IMR-90 (cell line): ENCODE data around the gene UBLCP1. TPM values are rescaled to one million over a fixed set of nuclear protein-coding genes. Genes with fewer than 3 reads are reported as not detected.
"Not testable (repeated sequence)": the region's sequence is repeated elsewhere in the genome, so short reads cannot be mapped to it uniquely, and the experiment has no call there.

Experiments used
- ATAC-seq: fragments of 200-7000 bp; cut with Tn5 transposase; 2 replicates; pipeline ENCODE4 v1.9.1; 2020; ENCODE audit warnings: low read depth, mild to moderate bottlenecking, moderate library complexity
- BruUV-seq: library from RNA; stranded (reverse); fragments of 400-500 nt; replicated peaks from 2 replicates; lab custom pipeline; 2021; lab: Mats Ljungman, UMichigan
- CTCF ChIA-PET: fragments of 300-600 bp; formaldehyde crosslinking; extraction: SDS; loops from one replicate; lab custom pipeline; 2021; ENCODE audit warnings: antibody characterized with exemption; lab: Yijun Ruan, JAX
- POLR2A ChIA-PET: fragments of 300-600 bp; sonication (Branson Sonifier 250); formaldehyde crosslinking; loops from one replicate; lab custom pipeline; 2022; ENCODE audit warnings: antibody characterized with exemption; ENCODE audit not compliant: unreplicated experiment; lab: Charles Lee
- DNase-seq: peaks from one replicate; pipeline ENCODE4 v3.0.0; 2013
- H2AFZ ChIP-seq: replicated peaks from 2 replicates; pipeline ENCODE3; 2013; ENCODE audit warnings: low read length, mild to moderate bottlenecking; ENCODE audit not compliant: poor library complexity
- H2AK5ac ChIP-seq: 2 replicates; pipeline ENCODE4 v1.6.1; 2013; ENCODE audit warnings: low read depth, low read length, inconsistent platforms
- H2AK9ac ChIP-seq: replicated peaks from 2 replicates; pipeline ENCODE3; 2013; ENCODE audit warnings: mild to moderate bottlenecking, low read depth, low read length, moderate library complexity; ENCODE audit not compliant: poor library complexity
- H2BK120ac ChIP-seq: 2 replicates; pipeline ENCODE4 v1.6.1; 2013; ENCODE audit warnings: low read depth, low read length, inconsistent platforms
- H2BK15ac ChIP-seq: 3 replicates; pipeline ENCODE4 v1.6.1; 2013; ENCODE audit warnings: low read depth, low read length, inconsistent platforms
- H2BK20ac ChIP-seq: 2 replicates; pipeline ENCODE4 v1.6.1; 2013; ENCODE audit warnings: low read depth, mild to moderate bottlenecking, inconsistent platforms, low read length, moderate library complexity
- H2BK5ac ChIP-seq: 2 replicates; pipeline ENCODE4 v1.6.1; 2013; ENCODE audit warnings: mild to moderate bottlenecking, low read depth, low read length, inconsistent platforms; ENCODE audit not compliant: poor library complexity, severe bottlenecking
- H3K14ac ChIP-seq: replicated peaks from 2 replicates; pipeline ENCODE4 v1.6.1; 2013; ENCODE audit warnings: low read depth, low read length, inconsistent platforms
- H3K18ac ChIP-seq: 2 replicates; pipeline ENCODE4 v1.6.1; 2013; ENCODE audit warnings: low read depth, low read length, control low read depth
- H3K23ac ChIP-seq: 2 replicates; pipeline ENCODE4 v1.6.1; 2013; ENCODE audit warnings: low read depth, low read length, inconsistent platforms
- H3K27ac ChIP-seq: 2 replicates; pipeline ENCODE4 v1.5.1; 2013; ENCODE audit warnings: mild to moderate bottlenecking, control low read depth, low read length; ENCODE audit not compliant: insufficient read depth
- H3K27me3 ChIP-seq: 2 replicates; pipeline ENCODE4 v1.6.1; 2013; ENCODE audit warnings: low read length; ENCODE audit not compliant: control insufficient read depth, insufficient read depth
- H3K36me3 ChIP-seq: 2 replicates; pipeline ENCODE4 v1.6.1; 2013; ENCODE audit warnings: low read length, mixed read lengths; ENCODE audit not compliant: control insufficient read depth, insufficient read depth
- H3K4ac ChIP-seq: 2 replicates; pipeline ENCODE4 v1.6.1; 2013; ENCODE audit warnings: low read depth, low read length, inconsistent platforms
- H3K4me1 ChIP-seq: 2 replicates; pipeline ENCODE4 v1.6.1; 2013; ENCODE audit warnings: low read length, mixed read lengths; ENCODE audit not compliant: control insufficient read depth, insufficient read depth
- H3K4me2 ChIP-seq: 2 replicates; pipeline ENCODE4 v1.6.1; 2013; ENCODE audit warnings: low read depth, mild to moderate bottlenecking, control low read depth, low read length, moderate library complexity
- H3K4me3 ChIP-seq: 2 replicates; pipeline ENCODE4 v1.5.1; 2013; ENCODE audit warnings: low read depth, mild to moderate bottlenecking, control low read depth, low read length, moderate library complexity; ENCODE audit not compliant: insufficient read depth
- H3K56ac ChIP-seq: 2 replicates; pipeline ENCODE4 v1.6.1; 2013; ENCODE audit warnings: low read length, inconsistent platforms; ENCODE audit not compliant: insufficient read depth; ENCODE audit errors: extremely low read depth
- H3K79me1 ChIP-seq, 2 experiments: 2 replicates each; pipeline ENCODE4 v1.6.1; 2013; ENCODE audit warnings: low read length in 2 of 2, inconsistent platforms in 1 of 2, low read depth in 1 of 2
- H3K9ac ChIP-seq: 2 replicates; pipeline ENCODE4 v1.6.1; 2013; ENCODE audit warnings: low read depth, low read length, control low read depth
- H3K9me1 ChIP-seq: 2 replicates; pipeline ENCODE4 v1.6.1; 2013; ENCODE audit warnings: low read length, inconsistent platforms; ENCODE audit not compliant: insufficient read depth
- H3K9me3 ChIP-seq: 2 replicates; pipeline ENCODE4 v1.6.1; 2013; ENCODE audit warnings: low read length; ENCODE audit not compliant: control insufficient read depth, insufficient read depth
- H4K20me1 ChIP-seq: 2 replicates; pipeline ENCODE4 v1.6.1; 2013; ENCODE audit warnings: low read length, inconsistent platforms; ENCODE audit not compliant: insufficient read depth
- H4K5ac ChIP-seq: 2 replicates; pipeline ENCODE4 v1.6.1; 2013; ENCODE audit warnings: mild to moderate bottlenecking, low read depth, low read length, control low read depth
- H4K8ac ChIP-seq, 2 experiments: 2 replicates each; pipeline ENCODE4 v1.6.1; 2013; ENCODE audit warnings: low read depth in 2 of 2, low read length in 2 of 2, control low read depth in 1 of 2, inconsistent platforms in 1 of 2
- H4K91ac ChIP-seq: 2 replicates; pipeline ENCODE4 v1.6.1; 2013; ENCODE audit warnings: low read depth, low read length, inconsistent platforms; ENCODE audit not compliant: insufficient read depth
- WGBS, 2 experiments: methylation state at CpG; one replicate each; pipeline versions ENCODE4 v1.1.5 to v1.1.7; 2013; ENCODE audit warnings: missing lambda C conversion rate in 2 of 2; ENCODE audit not compliant: insufficient read length in 1 of 2; ENCODE audit errors: extremely low coverage in 2 of 2; 5-methylcytosine and 5-hydroxymethylcytosine counted together
- dilution Hi-C: fragments of 300-500 bp; cut with HindIII; formaldehyde crosslinking; loops from one replicate; pipeline ENCODE4 v1.14.3; 2018; ENCODE audit warnings: low sequenced_read_pairs; ENCODE audit not compliant: unreplicated experiment
- in situ Hi-C: fragments of 300-500 bp; cut with MboI; formaldehyde crosslinking; loops from 3 replicates; pipeline ENCODE4 v1.14.3; 2019; ENCODE audit warnings: low sequenced_read_pairs, inconsistent platforms, mixed read lengths
- intact Hi-C: fragments of 100-400 bp; cut with micrococcal nuclease; formaldehyde crosslinking; loops from 2 replicates; pipeline ENCODE4 v1.10.0; 2022
- polyA plus RNA-seq, 3 experiments: library from polyadenylated mRNA; depleted of rRNA; stranded (reverse); fragments of >200 nt; gene quantifications; 2 replicates each; pipeline ENCODE4 v1.2.3, GENCODE V29; 2012; ENCODE audit warnings: low replicate concordance in 1 of 3
- total RNA-seq: library from RNA; depleted of rRNA; stranded (reverse); fragments of >200 nt; gene quantifications from 2 replicates; pipeline ENCODE4 v1.2.3, GENCODE V29; 2012

UBLCP1 gene
- total and polyA plus RNA-seq, 2 of the 4 experiments (the other 2 are of a cell fraction), result 11.7 to 17.5 TPM

- in situ Hi-C loops, H3K27ac ChIP-seq, H4K20me1 ChIP-seq, H3K4me2 ChIP-seq, H2AK5ac ChIP-seq, H3K4me1 ChIP-seq, BruUV-seq, H4K8ac ChIP-seq, H3K4ac ChIP-seq, H3K4me3 ChIP-seq, H3K23ac ChIP-seq, H3K36me3 ChIP-seq, H3K9ac ChIP-seq, H3K9me1 ChIP-seq, H2BK20ac ChIP-seq, H3K27me3 ChIP-seq, ATAC-seq, POLR2A ChIA-PET, CTCF ChIA-PET, DNase-seq, intact Hi-C loops, H4K5ac ChIP-seq, H4K91ac ChIP-seq, H3K14ac ChIP-seq, H3K79me1 ChIP-seq, H2BK120ac ChIP-seq, H2AK9ac ChIP-seq, H2BK5ac ChIP-seq, dilution Hi-C loops, H2AFZ ChIP-seq, H3K18ac ChIP-seq, H3K56ac ChIP-seq, H2BK15ac ChIP-seq: not testable (repeated sequence)
- 100% methylated on average over 3 of the region's 13 CpGs; no CpG with 5 or more reads in 1 of the 2 experiments for WGBS, 2 experiments
- H3K9me3 ChIP-seq, result peaks cover 19% of the 10 kb centered on the region
Measured at GRCh38 chr5:159301929-159302860, 39.1 kb downstream of the UBLCP1 start.
